HuH-7 (cell line): ENCODE measurements around the gene RAPH1.
"Not testable (repeated sequence)": the region's sequence is repeated elsewhere in the genome, so short reads cannot be mapped to it uniquely, and the experiment has no call there.

Source experiments
- DNase-seq: peaks from one replicate; pipeline ENCODE4 v3.0.0; 2011; ENCODE audit warnings: low spot score

RAPH1 gene

GRCh38 chr2:203432811-203433210 lies 102.3 kb downstream of the RAPH1 start:
- no peak for DNase-seq

- DNase-seq: no peak
Observed at GRCh38 chr2:203431391-203432185, 103.5 kb downstream of the RAPH1 start.

- DNase-seq: not testable (repeated sequence)
Observed at GRCh38 chr2:203429643-203430042, 105.5 kb downstream of the RAPH1 start.

GRCh38 chr2:203427061-203427460 lies 108.0 kb downstream of the RAPH1 start:
- no peak for DNase-seq

GRCh38 chr2:203418271-203418670 lies 116.8 kb downstream of the RAPH1 start:
- no peak for DNase-seq

GRCh38 chr2:203413796-203414195 lies 121.3 kb downstream of the RAPH1 start:
- no peak for DNase-seq

GRCh38 chr2:203412546-203413331 lies 122.4 kb downstream of the RAPH1 start:
- DNase-seq: no peak

GRCh38 chr2:203407496-203407895 lies 127.6 kb downstream of the RAPH1 start:
- no peak for DNase-seq

- DNase-seq: no peak
Observed at GRCh38 chr2:203404996-203405395, 130.1 kb downstream of the RAPH1 start.

- no peak for DNase-seq
Observed at GRCh38 chr2:203400805-203401585, 134.1 kb downstream of the RAPH1 start.

GRCh38 chr2:203399031-203399430 lies 136.1 kb downstream of the RAPH1 start:
- DNase-seq: no peak

- DNase-seq: peak; percentile 30
Observed at GRCh38 chr2:203396667-203397066, 138.4 kb downstream of the RAPH1 start.

- DNase-seq: no peak
Observed at GRCh38 chr2:203395858-203396257, 139.2 kb downstream of the RAPH1 start.

GRCh38 chr2:203394519-203395227 lies 140.4 kb downstream of the RAPH1 start:
- DNase-seq: peak; percentile 15

GRCh38 chr2:203388153-203388552 lies 146.9 kb downstream of the RAPH1 start:
- not testable (repeated sequence) for DNase-seq

GRCh38 chr2:203383038-203383437 lies 152.1 kb downstream of the RAPH1 start:
- no peak for DNase-seq

GRCh38 chr2:203379156-203379555 lies 155.9 kb downstream of the RAPH1 start:
- no peak for DNase-seq

GRCh38 chr2:203376173-203376572 lies 158.9 kb downstream of the RAPH1 start:
- DNase-seq: no peak

- DNase-seq: not testable (repeated sequence)
Observed at GRCh38 chr2:203372706-203373105, 162.4 kb downstream of the RAPH1 start.

GRCh38 chr2:203366639-203367466 lies 168.2 kb downstream of the RAPH1 start:
- DNase-seq: no peak

GRCh38 chr2:203361922-203362321 lies 173.2 kb downstream of the RAPH1 start:
- DNase-seq: no peak
